ENCODE data around the gene CCDC63. TPM values are rescaled to one million over a fixed set of nuclear protein-coding genes. Genes with fewer than 3 reads are reported as not detected.

The CCDC63 gene
- total RNA-seq, 1 experiment from 2014 or later: not detected

GRCh38 chr12:110933326-110933974 is 86.7 kb downstream of the CCDC63 start:
- Histone ChIP-seq H3K36me3 (ENCODE audit: control insufficient read depth, insufficient read depth, low read length) (no peaks in the 10 kb centered on the region), H3K4me3 (ENCODE audit: low read depth in 2 of 2, low read length in 2 of 2) (no peak overlapping the region), H3K4me1 (ENCODE audit: control insufficient read depth, insufficient read depth, low read length) (peaks cover 3% of the 10 kb centered on the region), H3K27ac (ENCODE audit: low read length) (no peak overlapping the region), H3K9me3 (ENCODE audit: control insufficient read depth, insufficient read depth, low read depth, low read length) (no peaks in the 10 kb centered on the region), H3K27me3 (ENCODE audit: control insufficient read depth, insufficient read depth, low read length) (no peaks in the 10 kb centered on the region)
- ChIA-PET POLR2A (no interaction called here), CTCF (no interaction called here)
- BruUV-seq (replicated peaks): no TSS peak
- in situ Hi-C loops (cut with HindIII; ENCODE audit: low pct_unique_long_range_greater_than_20kb, low sequenced_read_pairs) (no loop called here), intact Hi-C loops (cut with micrococcal nuclease; ENCODE audit: unreplicated experiment) (no loop called here)
- no peak for ATAC-seq
- no peak for TF ChIP-seq SIN3A (IDR thresholded peaks at IDR 0.05; ENCODE audit: borderline replicate concordance, insufficient read depth, low read depth, low read length)
- TF ChIP-seq, protein P1, sequence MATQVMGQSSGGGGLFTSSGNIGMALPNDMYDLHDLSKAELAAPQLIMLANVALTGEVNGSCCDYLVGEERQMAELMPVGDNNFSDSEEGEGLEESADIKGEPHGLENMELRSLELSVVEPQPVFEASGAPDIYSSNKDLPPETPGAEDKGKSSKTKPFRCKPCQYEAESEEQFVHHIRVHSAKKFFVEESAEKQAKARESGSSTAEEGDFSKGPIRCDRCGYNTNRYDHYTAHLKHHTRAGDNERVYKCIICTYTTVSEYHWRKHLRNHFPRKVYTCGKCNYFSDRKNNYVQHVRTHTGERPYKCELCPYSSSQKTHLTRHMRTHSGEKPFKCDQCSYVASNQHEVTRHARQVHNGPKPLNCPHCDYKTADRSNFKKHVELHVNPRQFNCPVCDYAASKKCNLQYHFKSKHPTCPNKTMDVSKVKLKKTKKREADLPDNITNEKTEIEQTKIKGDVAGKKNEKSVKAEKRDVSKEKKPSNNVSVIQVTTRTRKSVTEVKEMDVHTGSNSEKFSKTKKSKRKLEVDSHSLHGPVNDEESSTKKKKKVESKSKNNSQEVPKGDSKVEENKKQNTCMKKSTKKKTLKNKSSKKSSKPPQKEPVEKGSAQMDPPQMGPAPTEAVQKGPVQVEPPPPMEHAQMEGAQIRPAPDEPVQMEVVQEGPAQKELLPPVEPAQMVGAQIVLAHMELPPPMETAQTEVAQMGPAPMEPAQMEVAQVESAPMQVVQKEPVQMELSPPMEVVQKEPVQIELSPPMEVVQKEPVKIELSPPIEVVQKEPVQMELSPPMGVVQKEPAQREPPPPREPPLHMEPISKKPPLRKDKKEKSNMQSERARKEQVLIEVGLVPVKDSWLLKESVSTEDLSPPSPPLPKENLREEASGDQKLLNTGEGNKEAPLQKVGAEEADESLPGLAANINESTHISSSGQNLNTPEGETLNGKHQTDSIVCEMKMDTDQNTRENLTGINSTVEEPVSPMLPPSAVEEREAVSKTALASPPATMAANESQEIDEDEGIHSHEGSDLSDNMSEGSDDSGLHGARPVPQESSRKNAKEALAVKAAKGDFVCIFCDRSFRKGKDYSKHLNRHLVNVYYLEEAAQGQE (IDR thresholded peaks at IDR 0.05; ENCODE audit: insufficient read depth in 1 of 2, low read depth in 2 of 2, low read length in 1 of 2): no peak
- TF ChIP-seq, protein P2, sequence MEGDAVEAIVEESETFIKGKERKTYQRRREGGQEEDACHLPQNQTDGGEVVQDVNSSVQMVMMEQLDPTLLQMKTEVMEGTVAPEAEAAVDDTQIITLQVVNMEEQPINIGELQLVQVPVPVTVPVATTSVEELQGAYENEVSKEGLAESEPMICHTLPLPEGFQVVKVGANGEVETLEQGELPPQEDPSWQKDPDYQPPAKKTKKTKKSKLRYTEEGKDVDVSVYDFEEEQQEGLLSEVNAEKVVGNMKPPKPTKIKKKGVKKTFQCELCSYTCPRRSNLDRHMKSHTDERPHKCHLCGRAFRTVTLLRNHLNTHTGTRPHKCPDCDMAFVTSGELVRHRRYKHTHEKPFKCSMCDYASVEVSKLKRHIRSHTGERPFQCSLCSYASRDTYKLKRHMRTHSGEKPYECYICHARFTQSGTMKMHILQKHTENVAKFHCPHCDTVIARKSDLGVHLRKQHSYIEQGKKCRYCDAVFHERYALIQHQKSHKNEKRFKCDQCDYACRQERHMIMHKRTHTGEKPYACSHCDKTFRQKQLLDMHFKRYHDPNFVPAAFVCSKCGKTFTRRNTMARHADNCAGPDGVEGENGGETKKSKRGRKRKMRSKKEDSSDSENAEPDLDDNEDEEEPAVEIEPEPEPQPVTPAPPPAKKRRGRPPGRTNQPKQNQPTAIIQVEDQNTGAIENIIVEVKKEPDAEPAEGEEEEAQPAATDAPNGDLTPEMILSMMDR (IDR thresholded peaks at IDR 0.05): no peak
- TF ChIP-seq TCF7L2 (IDR thresholded peaks at IDR 0.05; ENCODE audit: low read depth, low read length): no peak
- DNase-seq (ENCODE audit: low read depth, low spot score): no peak

GRCh38 chr12:110934093-110934852 is 87.5 kb downstream of the CCDC63 start:
- intact Hi-C loops (cut with micrococcal nuclease; ENCODE audit: unreplicated experiment) (no loop called here), in situ Hi-C loops (cut with HindIII; ENCODE audit: low pct_unique_long_range_greater_than_20kb, low sequenced_read_pairs) (no loop called here)
- Histone ChIP-seq H3K4me1 (ENCODE audit: control insufficient read depth, insufficient read depth, low read length) (peaks cover 3% of the 10 kb centered on the region), H3K36me3 (ENCODE audit: control insufficient read depth, insufficient read depth, low read length) (no peaks in the 10 kb centered on the region), H3K4me3 (ENCODE audit: low read depth in 2 of 2, low read length in 2 of 2) (no peak overlapping the region), H3K9me3 (ENCODE audit: control insufficient read depth, insufficient read depth, low read depth, low read length) (no peaks in the 10 kb centered on the region), H3K27me3 (ENCODE audit: control insufficient read depth, insufficient read depth, low read length) (no peaks in the 10 kb centered on the region), H3K27ac (ENCODE audit: low read length) (no peak overlapping the region)
- ATAC-seq: 0 out of 2 replicates have a peak, but pooled peaks have one; percentile 56
- no TSS peak for BruUV-seq (replicated peaks)
- ChIA-PET CTCF (no interaction called here), POLR2A (interaction anchor here (0.6 kb wide), 1 partner anchor 121 kb away, joined by 7 read pairs; no protein-coding TSS in a partner anchor)
- no peak for DNase-seq (ENCODE audit: low read depth, low spot score)
- TF ChIP-seq SIN3A (IDR thresholded peaks at IDR 0.05; ENCODE audit: borderline replicate concordance, insufficient read depth, low read depth, low read length): no peak
- TF ChIP-seq POLR2AphosphoS5 (IDR thresholded peaks at IDR 0.05; ENCODE audit: low read depth, low read length): no peak
- TF ChIP-seq TCF7L2 (IDR thresholded peaks at IDR 0.05; ENCODE audit: low read depth, low read length): no peak
- TF ChIP-seq, protein P1 (IDR thresholded peaks at IDR 0.05; ENCODE audit: insufficient read depth in 1 of 2, low read depth in 2 of 2, low read length in 1 of 2): no peak
- TF ChIP-seq, protein P2 (IDR thresholded peaks at IDR 0.05): no peak

Measured in Panc1 (cell line).